HPDE6-E6E7 (cell line): ENCODE results near the gene WDFY2.
"Not testable (repeated sequence)": the region's sequence is repeated elsewhere in the genome, so short reads cannot be mapped to it uniquely, and the experiment has no call there.

Source experiments
- DNase-seq: peaks from one replicate; pipeline ENCODE4 v3.0.0; 2011; ENCODE audit warnings: missing footprints; ENCODE audit errors: extremely low spot score

The WDFY2 gene

DNA sequence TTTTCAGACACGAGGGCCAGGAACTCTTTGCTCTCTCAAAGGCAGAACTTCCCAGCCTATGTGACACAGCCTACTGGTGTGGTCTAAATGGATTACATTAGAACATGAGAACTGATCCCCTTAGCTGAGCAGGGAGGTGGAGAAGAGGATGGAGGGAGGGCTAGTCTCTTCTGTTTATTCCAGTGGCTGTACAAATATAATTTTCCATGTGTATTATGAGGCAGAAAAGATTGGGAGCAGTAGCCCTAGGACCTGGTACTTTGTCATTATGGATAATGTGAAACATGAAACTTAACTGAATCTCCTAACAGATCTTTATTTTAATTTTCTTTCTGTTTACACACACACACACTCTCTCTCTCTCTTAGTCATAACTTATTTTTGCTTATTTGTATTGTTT lies 82.1 kb downstream of the WDFY2 start:
- DNase-seq: no peak

DNA sequence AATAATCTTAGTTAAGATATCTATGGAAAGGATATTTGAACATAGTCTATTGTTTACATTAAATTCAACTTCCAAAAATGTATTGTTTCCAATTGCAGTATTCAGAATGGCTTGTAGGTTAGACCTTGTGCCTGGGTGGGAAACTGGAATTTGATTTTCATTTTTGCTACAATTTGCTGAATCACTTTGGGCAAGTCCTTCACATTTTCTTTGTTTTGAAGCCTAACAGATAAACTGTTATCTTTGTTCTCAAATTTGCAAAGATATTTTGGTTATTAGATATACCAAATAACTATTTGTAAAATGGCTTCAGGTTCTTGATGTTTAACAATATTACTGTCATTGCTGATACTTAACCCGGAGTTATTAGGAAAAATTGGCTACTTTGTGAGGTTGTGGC lies 82.6 kb downstream of the WDFY2 start:
- no peak for DNase-seq

DNA sequence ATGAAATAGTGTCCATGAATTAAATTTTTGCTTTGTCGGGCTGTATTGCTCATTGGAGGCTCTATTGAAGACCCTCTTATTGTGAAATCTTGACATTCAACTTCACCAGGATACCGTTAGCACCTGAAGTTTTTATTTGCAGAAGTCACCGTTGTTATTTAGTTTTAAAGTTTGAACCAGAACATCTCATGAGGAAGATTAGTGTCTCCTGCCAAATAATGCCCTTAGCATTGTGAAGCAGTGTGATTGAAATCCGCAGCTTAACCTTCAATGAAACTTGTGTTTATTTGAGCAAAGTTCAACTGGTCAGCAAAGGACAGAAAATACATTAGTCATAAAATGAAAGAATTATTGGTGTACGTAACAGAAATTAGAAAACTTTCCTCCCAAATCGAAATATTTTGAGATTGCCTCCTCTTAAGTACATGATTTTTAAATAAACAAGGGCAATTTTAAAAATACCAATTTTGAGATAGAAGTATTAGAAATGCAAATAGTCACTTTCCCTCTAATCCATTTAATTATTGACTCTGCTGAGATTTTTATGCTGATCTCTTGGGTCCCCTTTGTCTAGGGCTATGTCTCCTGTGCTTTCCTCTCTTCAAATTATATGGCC lies 84.4 kb downstream of the WDFY2 start:
- DNase-seq: no peak

DNA sequence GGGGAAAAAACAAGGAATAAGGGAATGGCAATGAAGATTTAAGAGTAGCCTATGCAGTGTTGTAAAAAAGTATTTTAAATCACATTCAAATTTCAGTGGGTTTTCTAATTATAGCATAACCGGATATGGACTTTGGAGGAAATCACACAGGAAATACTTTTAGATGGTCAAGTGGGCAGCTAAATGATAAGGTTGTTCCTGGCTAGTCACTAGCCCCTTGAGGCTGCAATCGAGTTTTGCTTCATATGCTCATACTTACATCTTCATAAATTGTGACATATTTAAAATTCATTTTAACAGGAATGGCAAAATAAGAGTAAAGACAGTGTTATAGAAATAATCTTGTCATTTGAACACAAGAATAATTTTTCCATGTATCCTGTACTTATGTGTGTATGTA lies 88.9 kb downstream of the WDFY2 start:
- DNase-seq: no peak

DNA sequence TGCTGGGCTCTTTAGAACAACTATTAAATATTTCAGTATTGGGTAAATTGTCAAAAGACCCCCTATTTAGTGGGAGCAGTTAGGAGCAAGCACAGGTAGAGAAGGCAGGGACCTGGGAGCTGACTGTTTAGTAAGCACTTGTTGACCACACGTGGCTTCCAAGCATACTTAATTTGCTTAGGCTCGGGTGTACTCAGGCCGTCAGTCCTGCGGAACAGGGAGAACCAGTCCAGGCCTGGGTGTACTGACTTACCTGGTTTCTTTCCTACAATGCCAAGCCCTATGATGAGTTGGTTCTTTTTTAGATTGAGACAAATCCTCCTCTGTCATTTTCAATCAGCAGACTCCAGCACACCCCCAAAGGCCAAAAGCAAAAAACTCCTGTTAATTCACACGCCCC lies 90.0 kb downstream of the WDFY2 start:
- peak; percentile 29 for DNase-seq

DNA sequence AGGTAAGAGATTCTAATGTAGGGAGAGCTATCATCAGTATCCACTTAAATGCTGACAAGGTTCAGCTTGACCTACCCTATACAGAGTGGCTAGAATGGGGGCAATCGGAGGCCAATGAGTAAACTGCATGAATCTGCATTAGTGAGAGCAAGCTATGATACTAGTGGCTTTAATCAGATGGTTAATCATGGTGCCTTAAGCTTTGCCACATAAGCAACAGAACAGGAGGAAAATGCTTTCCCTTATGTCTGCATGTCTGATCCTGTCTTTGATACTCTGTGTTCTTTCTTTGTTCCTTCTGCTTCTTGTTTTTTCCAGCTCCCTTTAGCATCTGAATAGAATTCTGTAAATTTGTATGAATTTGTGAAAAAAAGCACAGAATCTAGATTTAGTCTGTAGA lies 91.1 kb downstream of the WDFY2 start:
- DNase-seq: no peak

DNA sequence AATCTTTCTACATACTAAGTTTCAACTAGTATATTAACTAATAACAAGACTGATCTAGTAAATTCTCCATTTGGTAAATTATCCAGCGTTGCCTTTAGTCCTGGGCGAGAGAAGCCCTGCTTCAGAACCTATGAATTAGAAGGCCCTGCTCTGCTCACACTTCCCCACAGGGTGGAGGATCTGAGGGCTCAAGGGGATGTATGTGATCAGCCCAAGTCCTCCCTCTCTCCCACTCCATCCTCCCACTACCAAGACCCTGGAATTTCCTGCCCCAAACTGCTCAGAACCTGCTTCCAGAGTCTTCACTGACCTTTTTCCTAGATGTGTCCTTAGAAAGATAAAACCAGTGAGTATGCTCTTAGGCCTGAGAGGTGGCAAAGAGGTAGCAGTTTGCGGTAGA lies 91.6 kb downstream of the WDFY2 start:
- DNase-seq: no peak

DNA sequence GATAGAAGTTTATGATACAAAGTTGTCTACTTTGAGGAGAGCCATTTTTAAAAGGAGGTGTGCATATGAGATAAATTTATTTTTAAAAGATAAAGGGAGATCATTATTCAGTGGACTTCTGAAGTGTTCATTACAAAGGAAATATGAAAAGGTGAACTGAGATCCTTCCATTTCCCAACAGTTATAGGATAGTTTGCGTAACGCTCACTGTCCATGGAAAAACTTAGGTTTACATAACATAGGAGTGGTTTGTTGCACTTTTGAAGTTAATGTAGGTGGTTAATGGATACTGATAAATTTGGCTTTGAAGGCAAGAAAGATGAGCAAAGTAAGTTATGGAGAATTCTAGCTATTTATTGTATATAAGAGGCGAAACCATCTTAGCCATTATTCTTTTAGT lies 92.5 kb downstream of the WDFY2 start:
- no peak for DNase-seq

DNA sequence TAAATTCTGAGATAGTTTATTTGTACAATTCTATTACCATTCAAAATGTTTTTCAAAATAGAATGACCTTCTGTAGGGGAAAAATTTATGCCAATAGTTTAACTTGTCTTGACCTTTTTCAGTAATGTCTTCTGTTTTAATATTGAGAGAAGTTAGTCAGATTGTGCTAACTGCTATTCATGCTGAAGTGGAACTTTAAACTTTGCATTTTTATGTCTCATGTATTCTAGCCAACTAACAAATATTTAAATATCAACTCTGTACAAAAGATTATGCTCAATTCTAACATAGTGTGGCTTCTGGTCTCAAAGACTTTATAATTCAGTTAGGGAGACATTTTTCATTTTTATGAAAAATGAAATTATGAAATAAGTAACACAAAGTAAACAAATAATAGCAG lies 94.2 kb downstream of the WDFY2 start:
- no peak for DNase-seq

DNA sequence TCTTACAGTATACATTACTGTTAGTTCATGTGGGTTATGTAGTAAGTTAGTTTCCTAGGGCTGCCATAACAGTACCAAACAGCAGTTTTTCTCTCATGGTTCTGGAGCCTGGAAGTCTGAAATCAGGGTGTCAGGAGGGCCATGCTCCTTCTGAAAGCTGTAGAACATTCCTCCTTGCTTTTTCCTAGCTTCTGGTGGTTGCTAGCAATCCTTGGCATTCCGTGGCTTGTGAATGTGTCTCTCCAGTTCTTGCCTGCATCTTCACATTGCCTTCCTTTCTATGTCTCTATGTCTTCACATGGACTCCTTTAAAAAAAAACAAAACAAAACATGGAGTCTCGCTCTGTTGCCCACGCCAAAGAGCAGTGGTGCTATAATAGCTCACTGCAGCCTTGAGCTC lies 95.4 kb downstream of the WDFY2 start:
- DNase-seq: no peak

DNA sequence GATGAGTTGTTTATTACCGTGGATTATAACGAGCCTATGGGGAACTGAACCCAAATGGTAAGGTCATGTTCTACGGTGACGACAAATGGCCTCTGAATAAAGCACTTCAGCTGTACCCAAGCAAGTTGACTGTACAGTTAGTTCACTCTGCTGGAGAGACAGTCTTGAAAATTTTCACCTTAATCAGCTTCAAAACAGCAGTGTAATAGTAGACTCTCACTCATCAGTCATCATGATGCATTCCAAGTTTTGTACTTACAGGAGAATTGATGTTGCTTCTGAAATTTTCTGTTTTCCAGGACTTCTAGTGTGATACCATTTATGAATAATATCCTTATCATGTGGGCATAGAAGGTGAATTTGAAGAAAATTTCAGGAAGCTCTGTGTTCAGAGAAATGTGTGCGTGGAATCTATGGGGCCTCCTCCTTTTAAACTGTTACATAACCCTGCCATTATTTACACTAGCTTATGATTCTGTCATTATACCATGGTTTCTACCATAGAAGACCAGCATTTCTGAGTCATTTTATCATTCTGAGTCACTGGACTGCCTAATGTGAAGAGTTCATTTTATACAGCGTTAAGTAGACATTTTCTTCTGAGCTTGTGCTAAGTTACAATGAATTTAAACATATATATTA lies 96.9 kb downstream of the WDFY2 start:
- DNase-seq: peak; percentile 7

DNA sequence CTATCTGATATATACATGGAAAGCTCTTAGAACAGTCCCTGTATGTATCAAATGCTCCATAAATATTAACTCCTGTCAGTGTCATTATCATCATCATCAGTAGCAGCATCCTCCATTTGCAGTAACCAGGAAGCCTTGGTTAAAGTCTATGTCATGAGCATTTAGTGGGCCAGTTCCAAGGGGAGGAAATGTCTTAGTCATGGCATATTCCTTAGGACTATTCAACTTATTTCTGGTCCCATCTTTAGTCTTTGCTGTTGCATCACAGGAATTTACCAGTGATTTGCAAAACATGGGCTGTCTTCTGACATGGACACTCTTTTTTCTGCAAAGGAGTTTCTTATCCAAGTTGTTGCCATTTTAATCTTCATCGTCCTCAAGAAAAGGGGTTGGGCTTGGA lies 98.4 kb downstream of the WDFY2 start:
- no peak for DNase-seq

DNA sequence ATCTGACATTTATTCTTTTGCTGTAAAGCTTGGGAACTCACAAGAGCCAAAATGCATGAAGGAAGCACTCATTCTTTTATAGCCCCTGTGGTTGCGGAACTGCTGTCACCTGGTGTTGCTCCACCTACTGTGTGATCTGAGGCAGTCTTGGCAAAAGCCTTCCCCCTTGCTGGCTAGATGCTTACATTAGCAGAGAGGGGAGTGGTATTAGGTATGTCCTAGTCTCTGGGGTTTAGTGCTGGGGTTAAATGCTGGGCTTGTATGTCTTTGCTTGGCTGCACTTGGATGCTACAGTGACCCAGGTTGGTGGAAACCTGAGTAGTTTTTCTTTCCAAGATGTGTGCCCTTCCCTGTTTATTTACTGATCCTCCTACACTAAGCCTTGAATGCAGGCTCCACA lies 99.3 kb downstream of the WDFY2 start:
- no peak for DNase-seq

DNA sequence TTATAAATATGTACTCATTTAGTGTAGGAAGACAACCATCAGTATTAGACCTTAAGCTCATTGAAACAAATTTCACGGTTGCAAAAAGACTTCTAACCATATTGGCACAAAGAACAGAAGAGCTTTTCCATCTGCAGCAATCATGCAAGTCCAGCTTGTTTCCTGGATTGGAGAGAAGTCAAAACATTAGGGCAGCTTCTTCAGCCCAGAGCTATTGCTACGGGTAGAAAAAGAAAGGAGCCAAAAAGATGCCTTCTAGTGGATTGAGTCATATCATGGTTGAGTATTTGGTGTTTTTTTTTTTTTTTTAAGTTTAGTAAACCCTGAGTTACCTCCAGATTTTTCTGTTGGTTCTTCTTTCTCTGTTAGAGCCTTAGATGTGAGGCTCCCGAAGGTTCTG lies 99.8 kb downstream of the WDFY2 start:
- no peak for DNase-seq

DNA sequence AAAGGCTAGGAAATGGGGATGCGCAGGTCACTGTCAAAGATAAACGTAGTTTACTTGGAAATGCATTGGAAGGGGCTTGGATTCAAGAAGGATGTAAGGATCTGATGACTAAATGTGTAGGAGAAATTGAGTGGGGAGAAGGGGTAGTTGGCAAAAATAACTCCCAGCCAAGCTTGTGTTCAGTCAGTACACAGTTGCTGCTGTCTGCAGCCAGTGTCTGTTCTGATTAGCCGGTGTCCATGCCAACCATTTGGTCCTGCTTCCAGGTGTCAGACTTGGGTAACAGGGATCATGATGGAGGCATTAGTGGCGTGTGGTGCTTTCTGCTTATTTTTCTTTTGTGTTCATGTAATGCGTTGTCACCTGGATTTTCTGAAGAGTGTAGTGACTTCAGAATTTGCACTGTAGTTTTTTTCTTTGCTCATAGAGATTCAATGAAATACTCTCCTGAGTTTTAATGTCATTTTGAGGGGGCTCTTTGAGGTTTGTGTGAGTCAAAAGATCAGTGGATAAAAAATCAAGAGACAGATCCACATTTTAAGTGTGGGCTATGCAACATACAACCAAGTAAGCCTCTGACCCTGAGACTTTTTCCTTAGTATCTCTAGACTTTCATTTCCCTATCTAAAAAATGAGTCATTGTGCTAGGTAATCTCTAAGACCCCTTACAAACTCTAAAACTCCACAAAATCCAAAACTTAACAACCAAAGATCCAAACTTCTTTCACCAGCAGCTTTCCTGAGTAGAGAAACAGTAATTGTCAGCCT lies 103.9 kb downstream of the WDFY2 start:
- DNase-seq: no peak

DNA sequence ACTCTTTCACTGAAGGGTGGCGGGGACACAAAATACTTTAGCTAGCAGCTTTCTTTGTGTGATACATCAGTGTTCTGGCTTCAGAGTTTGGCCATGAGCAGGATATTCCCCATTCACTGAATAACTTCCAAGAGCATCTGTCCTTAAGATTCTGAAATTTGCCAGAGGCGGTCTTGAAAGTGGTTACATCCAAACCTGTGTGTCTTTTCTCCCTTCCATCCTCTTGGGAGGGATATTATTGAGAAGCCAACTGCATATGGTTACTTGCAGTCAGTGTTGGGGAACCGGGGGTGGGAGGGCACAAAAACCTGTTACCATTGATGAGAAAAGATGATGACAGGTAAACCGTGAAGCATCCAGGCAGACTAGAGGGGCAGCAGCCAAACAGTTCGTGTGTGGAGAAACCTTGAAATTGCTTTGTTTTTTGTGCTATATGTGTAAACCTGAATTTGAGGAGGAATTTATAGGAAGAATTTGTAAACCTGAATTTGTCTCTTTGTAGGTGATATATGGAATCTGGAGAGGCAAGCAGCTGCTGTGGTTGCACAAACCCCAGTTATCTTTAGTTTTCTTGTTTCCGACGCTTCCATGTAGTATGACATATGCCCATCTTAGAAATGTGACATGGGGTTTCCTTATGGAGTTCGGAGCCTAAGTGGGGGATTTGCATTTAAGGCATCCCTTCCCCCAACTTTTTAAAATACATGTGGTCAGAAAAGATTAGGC lies 104.8 kb downstream of the WDFY2 start:
- DNase-seq: no peak

DNA sequence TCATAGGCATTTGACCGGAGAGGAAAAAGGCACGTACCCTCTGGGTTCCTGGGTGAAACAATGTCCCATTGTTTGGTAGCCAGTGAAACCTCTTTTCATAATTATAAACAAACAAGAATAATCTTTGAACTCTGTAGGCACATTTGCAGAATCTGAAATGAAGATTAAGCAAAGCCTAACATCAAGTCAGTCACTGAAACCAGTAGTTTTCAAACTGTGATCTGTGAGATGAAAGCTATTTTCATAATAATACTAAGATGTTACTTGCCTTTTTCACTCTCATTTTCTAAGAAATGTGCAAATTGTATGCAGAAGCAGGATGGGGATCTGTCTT lies 105.4 kb downstream of the WDFY2 start:
- DNase-seq: no peak

DNA sequence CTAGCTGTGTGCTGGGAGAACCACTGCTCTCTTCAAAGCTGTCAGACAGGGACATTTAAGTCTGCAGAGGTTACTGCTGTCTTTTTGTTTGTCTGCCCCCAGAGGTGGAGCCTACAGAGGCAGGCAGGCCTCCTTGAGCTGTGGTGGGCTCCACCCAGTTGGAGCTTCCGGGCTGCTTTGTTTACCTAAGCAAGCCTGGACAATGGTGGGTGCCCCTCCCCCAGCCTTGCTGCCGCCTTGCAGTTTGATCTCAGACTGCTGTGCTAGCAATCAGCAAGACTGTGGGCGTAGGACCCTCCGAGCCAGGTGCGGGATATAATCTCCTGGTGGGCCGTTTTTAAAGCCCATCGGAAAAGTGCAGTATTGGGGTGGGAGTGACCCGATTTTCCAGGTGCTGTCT lies 111.4 kb downstream of the WDFY2 start:
- DNase-seq: not testable (repeated sequence)

DNA sequence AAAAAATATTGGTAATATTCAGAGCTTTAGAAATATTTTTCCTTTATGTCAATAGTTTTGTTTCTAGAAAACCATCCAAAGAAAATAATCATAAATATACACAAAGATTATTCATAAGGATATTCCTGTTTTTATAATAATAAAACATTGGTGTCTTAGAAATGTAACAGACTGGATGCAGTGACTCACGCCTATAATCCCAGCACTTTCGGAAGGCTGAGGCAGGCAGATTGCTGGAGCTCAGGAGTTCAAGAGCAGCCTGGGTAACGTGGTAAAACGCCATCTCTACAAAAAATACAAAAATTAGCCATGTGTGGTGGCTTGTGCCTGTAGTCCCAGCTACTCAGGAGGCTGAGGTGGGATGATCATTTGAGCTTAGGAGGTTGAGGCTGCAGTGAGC lies 112.9 kb downstream of the WDFY2 start:
- DNase-seq: no peak

DNA sequence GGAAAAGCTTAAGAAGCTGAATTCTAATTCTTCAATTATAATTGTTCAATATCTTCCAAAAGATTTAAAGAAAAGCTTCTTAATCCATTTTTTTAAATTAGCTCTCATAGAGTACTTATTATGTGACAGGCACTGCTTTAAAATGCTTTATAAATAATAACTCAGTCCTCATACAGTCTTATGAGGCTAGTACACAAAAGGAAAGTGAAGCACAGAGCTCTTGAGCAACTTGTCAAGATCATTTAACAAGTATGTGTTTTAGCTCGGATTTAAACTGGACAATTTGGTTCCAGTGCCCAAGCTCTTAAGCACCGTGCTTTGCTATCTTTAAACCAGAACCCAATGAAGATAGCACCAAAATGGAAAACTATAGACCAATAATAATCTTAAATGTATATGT lies 113.6 kb downstream of the WDFY2 start:
- DNase-seq: no peak

DNA sequence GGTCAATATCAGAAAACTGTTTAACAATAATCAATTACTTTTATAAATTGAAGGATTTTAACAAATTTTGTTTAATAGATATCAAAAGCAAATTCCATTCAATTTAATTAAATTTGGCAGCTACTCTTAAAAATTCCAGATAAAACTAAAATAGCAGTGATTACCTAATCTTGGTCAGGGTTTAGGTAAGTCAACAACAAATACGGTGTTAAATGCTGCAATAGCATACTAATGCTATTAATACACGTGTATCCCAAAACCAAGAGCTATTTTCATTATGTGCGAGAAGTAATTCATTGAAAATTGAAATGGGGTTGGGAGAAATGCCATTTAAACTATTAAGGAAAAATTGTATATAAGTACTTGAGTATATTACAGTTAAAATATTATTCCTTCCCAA lies 114.1 kb downstream of the WDFY2 start:
- DNase-seq: no peak

DNA sequence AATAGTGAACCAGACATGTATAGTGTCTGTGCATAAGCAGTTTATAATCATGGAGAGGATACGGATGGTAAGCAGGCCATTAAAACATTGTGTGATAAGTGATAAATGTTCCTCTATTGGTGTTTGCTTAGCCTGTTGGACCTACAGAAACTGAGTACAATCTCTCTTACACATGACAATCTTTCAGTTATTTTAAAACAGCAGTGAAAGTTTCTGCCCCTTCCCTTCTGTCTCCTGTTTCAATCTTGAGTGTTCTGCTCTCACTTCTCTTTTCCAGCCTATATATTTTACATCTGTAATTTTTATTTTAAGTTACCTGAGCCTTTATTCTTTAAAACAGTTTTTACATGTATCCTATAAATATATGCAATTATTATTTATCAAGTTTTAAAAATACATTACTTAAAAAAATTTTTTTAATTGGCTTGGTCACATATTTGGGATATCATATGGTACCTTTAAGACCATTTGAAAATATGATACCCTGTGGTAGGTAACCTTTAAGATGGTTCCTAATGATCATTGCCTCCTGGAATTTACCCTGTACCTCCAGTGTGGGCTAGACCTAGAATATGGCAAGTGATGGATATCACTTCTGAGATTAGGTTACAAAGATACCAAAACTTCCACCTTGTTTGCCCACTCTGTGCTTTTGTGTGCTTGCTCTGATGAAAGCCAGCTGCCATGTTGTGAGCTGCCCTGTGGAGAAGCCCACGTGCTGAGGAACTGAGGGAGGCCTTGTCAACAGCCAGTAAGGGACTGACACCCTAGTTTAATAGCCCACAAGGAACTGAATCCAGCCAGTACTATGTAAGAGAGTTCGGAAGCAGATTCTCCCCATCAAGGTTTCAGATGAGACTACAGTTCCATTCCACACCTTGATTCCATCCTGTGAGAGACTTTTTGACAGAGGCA lies 120.4 kb downstream of the WDFY2 start:
- DNase-seq: no peak
